ENCODE data around the gene PIK3AP1. TPM values are rescaled to one million over a fixed set of nuclear protein-coding genes. Genes with fewer than 3 reads are reported as not detected.

PIK3AP1 gene
- total RNA-seq, 1 donor from 2014 or later: 4.2 TPM

DNA sequence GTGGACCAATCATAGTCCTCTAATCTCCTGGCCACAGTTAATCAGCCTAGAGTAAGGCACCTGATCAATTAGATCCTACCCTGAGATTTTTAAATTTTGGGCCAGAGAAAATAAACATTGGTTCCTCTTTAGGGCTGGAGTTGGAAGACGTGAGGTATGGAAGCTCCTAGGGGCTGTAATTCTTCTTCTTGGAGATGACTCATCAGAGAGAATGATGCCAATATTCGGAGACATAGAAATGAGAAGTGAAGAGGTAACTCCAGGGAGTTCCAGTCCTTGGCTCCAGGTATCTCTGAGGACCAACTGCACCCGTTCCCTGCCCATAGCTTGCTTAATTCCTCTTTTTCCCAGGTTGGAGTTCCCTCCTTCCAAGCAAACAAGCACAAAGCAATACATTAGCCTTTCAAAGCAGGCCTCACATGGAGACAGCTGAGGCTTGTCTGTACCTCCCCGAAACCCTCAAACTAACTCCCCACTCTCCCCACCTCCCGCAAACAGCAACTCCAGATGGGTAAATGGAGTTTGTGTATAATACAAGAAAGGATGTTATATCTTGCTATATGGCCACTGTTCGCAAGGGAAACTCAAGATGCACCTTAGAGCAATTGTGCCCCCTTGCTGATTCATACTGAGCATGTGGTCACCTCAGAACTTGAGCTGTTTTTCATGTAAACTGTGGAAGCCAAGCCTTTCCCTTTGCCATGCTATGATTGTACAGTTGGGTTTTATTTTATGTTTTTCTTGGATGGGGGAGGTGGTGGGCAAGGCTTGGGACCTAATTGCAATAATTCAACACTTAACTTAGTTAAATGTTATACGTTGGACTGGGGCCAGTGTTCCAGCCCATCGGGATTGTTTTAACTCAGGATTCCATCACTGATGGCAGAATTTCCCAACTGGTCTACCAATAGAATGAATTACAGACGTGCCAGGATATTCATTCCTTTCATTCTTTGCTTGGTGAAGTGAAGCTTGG, 29.3 kb downstream of the PIK3AP1 start:
- DNase-seq (ENCODE audit: low read depth): peak; percentile 56
- TF ChIP-seq, protein P1, sequence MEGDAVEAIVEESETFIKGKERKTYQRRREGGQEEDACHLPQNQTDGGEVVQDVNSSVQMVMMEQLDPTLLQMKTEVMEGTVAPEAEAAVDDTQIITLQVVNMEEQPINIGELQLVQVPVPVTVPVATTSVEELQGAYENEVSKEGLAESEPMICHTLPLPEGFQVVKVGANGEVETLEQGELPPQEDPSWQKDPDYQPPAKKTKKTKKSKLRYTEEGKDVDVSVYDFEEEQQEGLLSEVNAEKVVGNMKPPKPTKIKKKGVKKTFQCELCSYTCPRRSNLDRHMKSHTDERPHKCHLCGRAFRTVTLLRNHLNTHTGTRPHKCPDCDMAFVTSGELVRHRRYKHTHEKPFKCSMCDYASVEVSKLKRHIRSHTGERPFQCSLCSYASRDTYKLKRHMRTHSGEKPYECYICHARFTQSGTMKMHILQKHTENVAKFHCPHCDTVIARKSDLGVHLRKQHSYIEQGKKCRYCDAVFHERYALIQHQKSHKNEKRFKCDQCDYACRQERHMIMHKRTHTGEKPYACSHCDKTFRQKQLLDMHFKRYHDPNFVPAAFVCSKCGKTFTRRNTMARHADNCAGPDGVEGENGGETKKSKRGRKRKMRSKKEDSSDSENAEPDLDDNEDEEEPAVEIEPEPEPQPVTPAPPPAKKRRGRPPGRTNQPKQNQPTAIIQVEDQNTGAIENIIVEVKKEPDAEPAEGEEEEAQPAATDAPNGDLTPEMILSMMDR (conservative IDR thresholded peaks at IDR 0.05; ENCODE audit: low read depth, low read length): peak; percentile 14

DNA sequence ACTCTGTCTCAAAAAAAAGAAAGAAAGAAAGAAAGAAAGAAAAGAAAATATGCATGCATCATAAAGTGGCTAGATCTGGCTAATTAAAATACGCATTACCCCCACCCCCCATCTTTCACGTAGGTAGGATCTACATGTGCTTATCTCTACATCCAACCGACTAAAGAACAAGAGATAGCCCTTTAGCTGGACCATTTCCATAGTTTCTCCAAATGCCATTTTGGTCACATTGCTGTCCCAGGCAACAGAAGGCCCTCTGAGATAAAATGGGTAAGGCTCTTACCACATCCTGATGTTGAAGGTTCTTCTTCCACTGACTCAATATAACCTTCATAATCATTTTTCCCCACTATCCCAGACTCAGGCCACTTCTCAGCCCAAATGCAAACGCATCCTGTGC, 31.5 kb downstream of the PIK3AP1 start:
- TF ChIP-seq, protein P1 (conservative IDR thresholded peaks at IDR 0.05; ENCODE audit: low read depth, low read length): no peak
- H3K4me3 ChIP-seq (ENCODE audit: low read depth, low read length): no peak overlapping the region
- no peak for DNase-seq (ENCODE audit: low read depth)

More for the DNA sequence above, 29.3 kb downstream of the PIK3AP1 start:
- no peak overlapping the region for H3K4me3 ChIP-seq (ENCODE audit: low read depth, low read length)

DNA sequence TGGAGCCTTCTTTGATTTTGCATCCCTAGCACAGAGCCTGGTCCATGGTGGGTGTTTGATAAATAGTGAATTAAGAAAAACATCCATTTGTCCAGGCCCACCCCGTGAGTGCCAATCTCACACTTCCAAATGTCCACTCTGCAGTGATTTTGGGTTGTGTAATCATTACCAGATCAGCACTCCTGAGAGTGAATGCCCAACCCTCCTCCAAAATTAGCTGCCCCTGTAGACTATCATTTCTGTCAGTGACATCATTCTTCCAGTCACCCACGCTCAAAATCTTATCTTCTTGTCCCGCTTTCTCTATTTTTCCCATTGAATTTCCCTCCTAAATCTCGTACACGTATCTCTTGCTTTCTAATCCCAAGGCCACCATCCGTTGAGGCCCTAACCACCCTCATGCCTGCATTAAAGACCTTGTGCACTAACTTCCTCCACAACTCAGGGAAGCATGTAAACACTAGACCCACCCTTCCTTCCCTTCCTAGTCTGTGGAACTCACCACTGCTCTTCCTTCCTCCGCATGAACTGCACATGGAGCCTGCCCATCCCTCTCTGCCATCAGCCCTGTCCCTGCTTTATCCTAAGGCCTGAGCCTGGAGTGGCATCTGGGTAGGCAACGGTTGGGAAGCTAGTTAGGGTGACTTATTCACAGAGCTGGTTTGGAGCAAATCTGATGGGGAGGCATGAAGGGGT, 32.8 kb downstream of the PIK3AP1 start:
- TF ChIP-seq, protein P1 (conservative IDR thresholded peaks at IDR 0.05; ENCODE audit: low read depth, low read length): no peak
- no peak for DNase-seq (ENCODE audit: low read depth)
- no peak overlapping the region for H3K4me3 ChIP-seq (ENCODE audit: low read depth, low read length)

DNA sequence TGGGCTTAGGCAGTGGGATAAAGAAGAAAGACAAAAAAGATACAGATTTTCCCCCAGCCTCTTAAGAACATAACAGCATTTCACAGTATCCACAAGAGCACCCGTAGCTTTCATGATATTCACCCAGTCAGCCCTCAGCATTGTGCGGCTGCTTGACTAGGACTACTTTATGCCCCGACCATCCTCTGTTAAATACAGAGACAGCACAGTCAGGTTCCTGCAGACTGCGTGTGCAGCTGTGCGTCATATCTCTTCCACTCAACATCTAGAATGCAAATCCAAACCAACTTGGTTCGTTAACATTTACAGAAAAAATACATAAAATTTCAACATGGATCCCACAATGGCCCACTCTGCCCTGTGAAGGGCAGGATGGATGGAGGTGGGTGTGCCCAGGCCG, 33.8 kb downstream of the PIK3AP1 start:
- no peak for DNase-seq (ENCODE audit: low read depth)
- TF ChIP-seq, protein P1 (conservative IDR thresholded peaks at IDR 0.05; ENCODE audit: low read depth, low read length): no peak
- no peak overlapping the region for H3K4me3 ChIP-seq (ENCODE audit: low read depth, low read length)

DNA sequence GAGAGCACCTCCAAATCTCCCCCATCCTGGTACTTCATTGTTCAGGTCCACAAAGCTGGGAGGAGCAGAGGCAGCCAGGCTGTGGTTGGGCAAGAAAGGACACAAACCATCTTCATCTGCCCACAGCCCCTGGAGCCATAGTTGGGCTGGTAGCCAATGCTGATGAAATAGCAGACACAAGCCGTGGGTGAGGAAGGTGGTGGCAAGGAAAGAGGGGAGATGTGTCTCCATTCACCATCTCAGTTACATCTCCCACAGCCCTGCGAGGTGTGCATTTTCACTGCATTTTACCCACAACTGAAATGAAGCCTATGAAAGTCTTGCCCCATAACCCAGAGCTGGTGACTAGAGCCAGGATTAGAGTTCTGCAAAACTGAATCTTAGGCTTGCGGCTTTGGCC, 35.0 kb downstream of the PIK3AP1 start:
- DNase-seq (ENCODE audit: low read depth): no peak
- TF ChIP-seq, protein P1 (conservative IDR thresholded peaks at IDR 0.05; ENCODE audit: low read depth, low read length): no peak
- no peak overlapping the region for H3K4me3 ChIP-seq (ENCODE audit: low read depth, low read length)

DNA sequence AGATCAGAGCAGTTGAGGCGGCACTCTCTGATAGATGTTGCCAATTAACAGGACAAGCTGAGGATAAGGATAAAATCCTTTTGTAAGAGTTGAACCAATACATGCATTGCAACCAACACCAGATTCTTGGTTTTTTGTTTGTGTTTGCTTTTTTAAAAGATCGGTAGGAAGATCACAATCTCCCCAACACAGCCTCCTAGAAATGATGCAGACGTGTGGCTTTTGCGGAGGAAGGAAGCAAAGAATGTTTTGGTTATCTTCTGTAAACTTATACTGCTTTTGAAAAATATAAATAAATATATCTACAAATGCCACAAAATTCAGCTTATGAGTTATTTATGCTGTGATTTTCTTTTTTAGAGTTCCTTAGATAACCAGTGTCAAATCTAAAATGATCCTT, 35.5 kb downstream of the PIK3AP1 start:
- no peak overlapping the region for H3K4me3 ChIP-seq (ENCODE audit: low read depth, low read length)
- TF ChIP-seq, protein P1 (conservative IDR thresholded peaks at IDR 0.05; ENCODE audit: low read depth, low read length): no peak

More for the DNA sequence above, 35.5 kb downstream of the PIK3AP1 start:
- DNase-seq (ENCODE audit: low read depth): no peak

Measured in epithelial cell of proximal tubule (primary cell).